SK-N-SH (cell line): ENCODE measurements around the gene BPIFB3. TPM values are rescaled to one million over a fixed set of nuclear protein-coding genes. Genes with fewer than 3 reads are reported as not detected.

Source experiments
- CTCF ChIA-PET: fragments of 300-600, 350-600 bp; formaldehyde crosslinking; extraction: SDS; loops from one replicate; lab custom pipeline; 2021; lab: Yijun Ruan, JAX
- POLR2A ChIA-PET: fragments of 350-600 bp; sonication (Branson Sonifier 250); formaldehyde crosslinking; extraction: SDS; loops from one replicate; lab custom pipeline; 2020; ENCODE audit warnings: antibody characterized with exemption, inconsistent platforms; lab: Yijun Ruan, JAX
- DNase-seq: peaks from one replicate; pipeline ENCODE4 v3.0.0; 2012
- H2AFZ ChIP-seq: fragments of 200-600 bp; sonication (generic); 2 replicates; pipeline ENCODE4 v1.8.1; 2016; ENCODE audit warnings: antibody characterized with exemption, mild to moderate bottlenecking, low read depth
- H3F3A ChIP-seq: fragments of 200-600 bp; sonication (generic); replicated peaks from 2 replicates; pipeline ENCODE3; 2016; ENCODE audit warnings: antibody characterized with exemption, mild to moderate bottlenecking; ENCODE audit not compliant: insufficient read depth
- H3K27ac ChIP-seq, 2 experiments: fragments of 200-500 bp in 1 of 2; fragments of 200-600 bp in 1 of 2; sonication (Bioruptor generic) in 1 of 2; sonication (generic), shearing (Covaris generic) in 1 of 2; 2 replicates each; pipeline versions ENCODE4 v1.5.1 to v1.6.1; 2014 to 2016; ENCODE audit warnings: low read depth in 2 of 2, inconsistent platforms in 1 of 2, low read length in 1 of 2, mild to moderate bottlenecking in 1 of 2, mixed read lengths in 1 of 2
- H3K27me3 ChIP-seq: fragments of 200-600 bp; sonication (generic), shearing (Covaris generic); 2 replicates; pipeline ENCODE4 v1.6.1; 2016; ENCODE audit warnings: mixed run types; ENCODE audit not compliant: insufficient read depth
- H3K36me3 ChIP-seq, 2 experiments: fragments of 200-500 bp in 1 of 2; fragments of 200-600 bp in 1 of 2; sonication (Bioruptor generic) in 1 of 2; sonication (generic) in 1 of 2; replicated peaks in 1 of 2; 2 replicates each; pipeline versions ENCODE3 to v1.5.1; 2014 to 2016; ENCODE audit warnings: low read length in 1 of 2, mild to moderate bottlenecking in 1 of 2; ENCODE audit not compliant: insufficient read depth in 2 of 2, control insufficient read depth in 1 of 2
- H3K4me1 ChIP-seq, 2 experiments: fragments of 200-500 bp in 1 of 2; fragments of 200-600 bp in 1 of 2; sonication (Bioruptor generic) in 1 of 2; sonication (generic), shearing (Covaris generic) in 1 of 2; 2 replicates each; pipeline versions ENCODE4 v1.5.1 to v1.6.1; 2014 to 2016; ENCODE audit warnings: low read depth in 1 of 2, low read length in 1 of 2, mixed run types in 1 of 2; ENCODE audit not compliant: insufficient read depth in 2 of 2, control insufficient read depth in 1 of 2
- H3K4me2 ChIP-seq: fragments of 200-600 bp; sonication (generic), shearing (Covaris generic); 2 replicates; pipeline ENCODE4 v1.6.1; 2017; ENCODE audit warnings: mixed run types
- H3K4me3 ChIP-seq, 2 experiments: fragments of 200-500 bp in 1 of 2; fragments of 200-600 bp in 1 of 2; sonication (Bioruptor generic) in 1 of 2; sonication (generic), shearing (Covaris generic) in 1 of 2; 2 replicates each; pipeline versions ENCODE4 v1.5.1 to v1.8.1; 2014 to 2016; ENCODE audit warnings: low read depth in 2 of 2, inconsistent platforms in 1 of 2, low read length in 1 of 2, mild to moderate bottlenecking in 1 of 2, mixed read lengths in 1 of 2, moderate library complexity in 1 of 2
- H3K79me2 ChIP-seq: fragments of 200-600 bp; sonication (generic); 2 replicates; pipeline ENCODE4 v1.8.1; 2017; ENCODE audit warnings: mild to moderate bottlenecking; ENCODE audit not compliant: insufficient read depth
- H3K9ac ChIP-seq: fragments of 200-600 bp; sonication (generic); 2 replicates; pipeline ENCODE4 v1.6.1; 2017; ENCODE audit warnings: mixed run types
- H3K9me2 ChIP-seq: fragments of 200-600 bp; sonication (generic); 2 replicates; pipeline ENCODE4 v1.6.1; 2017; ENCODE audit warnings: mixed run types
- H3K9me3 ChIP-seq: fragments of 200-600 bp; sonication (generic); 2 replicates; pipeline ENCODE4 v1.6.1; 2017; ENCODE audit warnings: mixed run types, mild to moderate bottlenecking, moderate library complexity
- H4K20me1 ChIP-seq: fragments of 200-600 bp; sonication (generic); 2 replicates; pipeline ENCODE4 v1.6.1; 2017; ENCODE audit warnings: mild to moderate bottlenecking, mixed run types; ENCODE audit not compliant: insufficient read depth
- CHD2 ChIP-seq: fragments of 150-350 bp; IDR thresholded peaks from 2 replicates; pipeline ENCODE4 v1.6.1; 2018; ENCODE audit warnings: low read length; ENCODE audit not compliant: partially characterized antibody
- EP300 ChIP-seq, 2 experiments: IDR thresholded peaks; 2 replicates each; pipeline versions ENCODE4 v1.4.0 to v1.6.1; 2012; ENCODE audit warnings: borderline replicate concordance in 1 of 2, low read depth in 1 of 2, low read length in 1 of 2
- EZH2phosphoT487 ChIP-seq: fragments of 200-600 bp; sonication (generic); IDR thresholded peaks from 2 replicates; pipeline ENCODE4 v1.6.1; 2017; ENCODE audit warnings: low read depth, mixed run types, mild to moderate bottlenecking, antibody characterized with exemption, moderate library complexity, borderline replicate concordance
- FOSL2 ChIP-seq: IDR thresholded peaks from 2 replicates; pipeline ENCODE4 v1.4.0; 2012; ENCODE audit warnings: low read depth, mild to moderate bottlenecking, moderate library complexity, borderline replicate concordance
- JUND ChIP-seq: IDR thresholded peaks from 2 replicates; pipeline ENCODE4 v1.4.0; 2012
- MEF2A ChIP-seq: IDR thresholded peaks from 2 replicates; pipeline ENCODE4 v1.4.0; 2012; ENCODE audit warnings: low read depth, borderline replicate concordance
- MXI1 ChIP-seq: IDR thresholded peaks from 2 replicates; pipeline ENCODE4 v1.6.1; 2012; ENCODE audit warnings: mild to moderate bottlenecking, low read depth, low read length, improper control_type of control experiment
- POLR2AphosphoS5 ChIP-seq: IDR thresholded peaks from 2 replicates; pipeline ENCODE4 v1.6.1; 2012; ENCODE audit warnings: low read depth, low read length
- RCOR1 ChIP-seq: fragments of 150-350 bp; IDR thresholded peaks from 2 replicates; pipeline ENCODE4 v1.6.1; 2017; ENCODE audit warnings: antibody characterized with exemption, low read length
- SIN3A ChIP-seq: IDR thresholded peaks from 2 replicates; pipeline ENCODE4 v1.6.1; 2012; ENCODE audit warnings: low read depth, mild to moderate bottlenecking, low read length, moderate library complexity, borderline replicate concordance
- SMC3 ChIP-seq: IDR thresholded peaks from 2 replicates; pipeline ENCODE4 v1.6.1; 2012; ENCODE audit warnings: low read depth, low read length, improper control_type of control experiment
- TEAD4 ChIP-seq: IDR thresholded peaks from 2 replicates; pipeline ENCODE4 v1.4.0; 2012; ENCODE audit warnings: mild to moderate bottlenecking, borderline replicate concordance; ENCODE audit not compliant: insufficient read depth
- USF1 ChIP-seq: IDR thresholded peaks from 2 replicates; pipeline ENCODE4 v1.4.0; 2012; ENCODE audit warnings: low read depth, borderline replicate concordance
- YY1 ChIP-seq: IDR thresholded peaks from 2 replicates; pipeline ENCODE4 v1.4.0; 2012; ENCODE audit warnings: low read depth, mild to moderate bottlenecking
- ZBTB33 ChIP-seq: IDR thresholded peaks from 2 replicates; pipeline ENCODE4 v1.4.0; 2012; ENCODE audit warnings: low read depth, borderline replicate concordance
- WGBS: methylation state at CpG from one replicate; pipeline ENCODE4 v1.1.6; 2017; ENCODE audit warnings: low lambda C conversion rate; 5-methylcytosine and 5-hydroxymethylcytosine counted together
- polyA plus RNA-seq, 3 experiments: library from polyadenylated mRNA; depleted of rRNA; stranded (reverse); fragments of >200 nt; gene quantifications; 2 replicates each; pipeline ENCODE4 v1.2.3, GENCODE V29; 2012
- TF ChIP-seq, protein P1 (sequence below): fragments of 150-350 bp; IDR thresholded peaks from 2 replicates; pipeline ENCODE4 v1.6.1; 2016; ENCODE audit warnings: mild to moderate bottlenecking, low read depth, low read length

Gene BPIFB3
- polyA plus RNA-seq, 1 of the 3 experiments (the other 2 are of a cell fraction), result not detected

DNA sequence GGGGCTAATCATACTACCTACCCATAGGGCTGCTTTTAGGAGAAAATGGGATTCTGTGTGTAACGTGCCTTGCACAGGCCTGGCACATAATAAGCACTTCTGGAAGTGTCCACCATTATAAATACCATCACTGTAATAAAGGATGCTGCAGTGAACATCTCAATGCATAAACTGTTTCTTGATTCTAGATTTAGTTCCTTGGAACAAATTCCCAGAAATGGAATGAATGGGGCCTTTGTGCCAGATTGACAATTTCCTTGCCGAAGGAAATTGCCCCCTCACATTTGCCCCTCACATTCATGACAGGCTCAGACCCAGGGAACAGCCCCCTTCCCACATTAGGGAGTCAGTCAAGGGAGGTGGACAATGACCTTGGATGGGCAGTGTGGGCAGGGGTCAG, 55.0 kb downstream of the BPIFB3 start:
- Histone ChIP-seq H3K27ac (no peak overlapping the region), H3K4me2 (no peak overlapping the region), H3K27me3 (peaks cover 13% of the 10 kb centered on the region; the same call in 1 of the 2 replicates), H2AFZ (no peak overlapping the region), H3K4me1 (no peaks in the 10 kb centered on the region), H4K20me1 (no peaks in the 10 kb centered on the region), H3F3A (no peaks in the 10 kb centered on the region), H3K9ac (no peak overlapping the region), H3K9me2 (no peaks in the 10 kb centered on the region), H3K36me3 (no peaks in the 10 kb centered on the region), H3K79me2 (no peaks in the 10 kb centered on the region), H3K9me3 (no peaks in the 10 kb centered on the region), H3K4me3 (no peak overlapping the region)
- TF ChIP-seq EZH2phosphoT487 (no peak), USF1 (no peak), SIN3A (no peak), MXI1 (no peak), MEF2A (no peak), CHD2 (no peak), TEAD4 (no peak), EP300 (IDR thresholded peaks at IDR 0.05; ENCODE audit: borderline replicate concordance in 1 of 2, low read depth in 1 of 2, low read length in 1 of 2) (no peak), JUND (no peak), ZBTB33 (no peak), SMC3 (no peak), RCOR1 (no peak), FOSL2 (no peak), POLR2AphosphoS5 (no peak), YY1 (no peak)
- TF ChIP-seq, protein P1, sequence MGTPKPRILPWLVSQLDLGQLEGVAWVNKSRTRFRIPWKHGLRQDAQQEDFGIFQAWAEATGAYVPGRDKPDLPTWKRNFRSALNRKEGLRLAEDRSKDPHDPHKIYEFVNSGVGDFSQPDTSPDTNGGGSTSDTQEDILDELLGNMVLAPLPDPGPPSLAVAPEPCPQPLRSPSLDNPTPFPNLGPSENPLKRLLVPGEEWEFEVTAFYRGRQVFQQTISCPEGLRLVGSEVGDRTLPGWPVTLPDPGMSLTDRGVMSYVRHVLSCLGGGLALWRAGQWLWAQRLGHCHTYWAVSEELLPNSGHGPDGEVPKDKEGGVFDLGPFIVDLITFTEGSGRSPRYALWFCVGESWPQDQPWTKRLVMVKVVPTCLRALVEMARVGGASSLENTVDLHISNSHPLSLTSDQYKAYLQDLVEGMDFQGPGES, result no peak
- WGBS, result 7% methylated on average over 2 of the region's 2 CpGs
- ChIA-PET CTCF (no interaction called here), POLR2A (no interaction called here)
- no peak for DNase-seq
